ENCODE measurements around the gene ERF. TPM values are rescaled to one million over a fixed set of nuclear protein-coding genes. Genes with fewer than 3 reads are reported as not detected.
A peak's percentile ranks its signal among the peaks of the same experiment; 100 is the strongest.

ERF gene
- total and polyA plus RNA-seq, 10 donors: 13.5 to 73.1 (median 48.0) TPM

DNA sequence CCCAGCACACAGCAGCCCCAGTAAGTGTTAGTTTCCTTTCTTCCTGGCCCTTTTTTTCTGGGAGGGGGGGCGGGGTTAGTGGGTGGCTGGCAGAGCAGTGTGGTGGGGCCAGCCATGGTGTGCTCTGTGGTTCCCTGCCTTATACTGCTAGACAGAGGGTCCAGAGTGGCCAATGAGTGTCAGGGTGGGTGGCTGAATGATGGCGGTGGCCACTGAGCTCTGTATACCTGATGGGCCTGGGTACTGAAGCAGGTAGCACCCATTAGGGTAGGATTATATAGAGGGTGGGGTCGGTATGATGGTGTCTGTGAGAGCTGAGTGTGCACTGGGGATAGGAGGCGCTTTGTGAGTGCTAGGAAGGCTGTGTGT, 27.9 kb upstream of the ERF start:
- TF ChIP-seq POLR2AphosphoS5 (IDR thresholded peaks at IDR 0.05): no peak
- TF ChIP-seq, protein P1, sequence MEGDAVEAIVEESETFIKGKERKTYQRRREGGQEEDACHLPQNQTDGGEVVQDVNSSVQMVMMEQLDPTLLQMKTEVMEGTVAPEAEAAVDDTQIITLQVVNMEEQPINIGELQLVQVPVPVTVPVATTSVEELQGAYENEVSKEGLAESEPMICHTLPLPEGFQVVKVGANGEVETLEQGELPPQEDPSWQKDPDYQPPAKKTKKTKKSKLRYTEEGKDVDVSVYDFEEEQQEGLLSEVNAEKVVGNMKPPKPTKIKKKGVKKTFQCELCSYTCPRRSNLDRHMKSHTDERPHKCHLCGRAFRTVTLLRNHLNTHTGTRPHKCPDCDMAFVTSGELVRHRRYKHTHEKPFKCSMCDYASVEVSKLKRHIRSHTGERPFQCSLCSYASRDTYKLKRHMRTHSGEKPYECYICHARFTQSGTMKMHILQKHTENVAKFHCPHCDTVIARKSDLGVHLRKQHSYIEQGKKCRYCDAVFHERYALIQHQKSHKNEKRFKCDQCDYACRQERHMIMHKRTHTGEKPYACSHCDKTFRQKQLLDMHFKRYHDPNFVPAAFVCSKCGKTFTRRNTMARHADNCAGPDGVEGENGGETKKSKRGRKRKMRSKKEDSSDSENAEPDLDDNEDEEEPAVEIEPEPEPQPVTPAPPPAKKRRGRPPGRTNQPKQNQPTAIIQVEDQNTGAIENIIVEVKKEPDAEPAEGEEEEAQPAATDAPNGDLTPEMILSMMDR (IDR thresholded peaks at IDR 0.05 in 8 of 11, conservative IDR thresholded peaks at IDR 0.05 in 3 of 11): no peak
- TF ChIP-seq POLR2A (IDR thresholded peaks at IDR 0.05): no peak
- H3K27ac ChIP-seq: peak overlapping the region; percentile 93 to 99 (median 96)
- no peaks in the 10 kb centered on the region for H3K9me3 ChIP-seq
- intact Hi-C loops (cut with DNase I; ENCODE audit: low total_unique reads): no loop called here
- peak overlapping the region in 4 of 8 donors; percentile 46 to 91 (median 60) for H3K4me3 ChIP-seq
- peaks cover 0 to 17% (median 11%) of the 10 kb centered on the region in 6 donors for H3K36me3 ChIP-seq
- H3K4me1 ChIP-seq: peaks cover 54 to 91% (median 82%) of the 10 kb centered on the region in 6 donors
- no peaks in the 10 kb centered on the region for H3K27me3 ChIP-seq (replicated peaks in 1 of 7)
- DNase-seq: no peak
- 25 to 33% (median 31%) methylated on average over 3 to 4 of the region's 4 CpGs for WGBS, 5 donors

DNA sequence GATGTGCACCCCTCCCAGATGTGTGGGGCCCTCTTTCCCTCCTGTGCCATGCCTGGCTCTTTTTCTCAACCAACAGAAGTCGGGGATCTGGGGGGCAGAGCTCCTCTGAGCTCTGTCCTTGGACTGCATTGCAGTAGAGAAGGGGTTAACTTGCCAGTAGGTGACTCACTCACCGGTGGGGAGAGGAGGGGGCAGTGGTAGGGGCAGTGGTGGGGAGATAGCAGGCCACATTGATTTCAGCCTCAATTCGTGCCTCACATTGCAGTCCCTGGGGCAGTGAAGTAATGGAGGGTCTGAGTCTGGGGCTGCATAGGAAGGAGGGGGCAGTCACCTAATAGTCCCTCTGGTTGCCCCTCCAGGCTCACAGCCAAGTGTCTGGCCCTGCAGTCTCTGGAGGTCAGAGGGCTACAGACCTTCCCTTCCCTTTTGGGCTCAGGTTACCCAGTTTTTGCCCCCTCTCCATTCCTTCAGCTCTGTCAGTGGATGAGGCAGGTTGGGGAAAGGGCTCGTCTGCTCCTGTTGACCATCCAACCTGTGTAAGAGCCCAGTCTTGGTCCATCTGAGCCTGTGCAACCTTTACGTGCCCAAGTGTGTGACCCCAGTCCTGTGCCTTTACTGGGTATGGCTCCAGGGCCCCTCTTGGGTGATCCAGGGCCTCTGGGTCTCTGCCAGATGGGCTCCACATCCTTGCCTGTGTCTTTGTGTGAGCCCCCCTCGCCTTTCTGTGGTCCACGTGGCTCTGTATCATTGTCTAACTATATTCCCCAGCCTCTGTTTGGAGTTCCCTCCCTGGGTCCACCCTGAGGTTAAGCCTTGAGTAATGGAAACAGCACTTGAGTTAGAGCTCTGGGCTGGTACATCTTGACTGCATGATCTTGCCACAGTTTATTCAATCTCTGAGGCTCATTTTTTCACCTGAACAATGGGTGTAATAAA, 27.2 kb upstream of the ERF start:
- no peaks in the 10 kb centered on the region for H3K9me3 ChIP-seq
- TF ChIP-seq POLR2A (IDR thresholded peaks at IDR 0.05): no peak
- TF ChIP-seq, protein P1 (IDR thresholded peaks at IDR 0.05 in 8 of 11, conservative IDR thresholded peaks at IDR 0.05 in 3 of 11): no peak
- no peak for TF ChIP-seq POLR2AphosphoS5 (IDR thresholded peaks at IDR 0.05)
- peak overlapping the region in 1 of 8 donors; percentile 91 for H3K4me3 ChIP-seq
- intact Hi-C loops (cut with DNase I; ENCODE audit: low total_unique reads): no loop called here
- H3K27ac ChIP-seq: peak overlapping the region; percentile 93 to 99 (median 96)
- H3K4me1 ChIP-seq: peaks cover 61 to 91% (median 87%) of the 10 kb centered on the region in 6 donors
- peaks cover 0 to 17% (median 4%) of the 10 kb centered on the region in 6 donors for H3K36me3 ChIP-seq
- DNase-seq: peak; percentile 81
- no peaks in the 10 kb centered on the region for H3K27me3 ChIP-seq (replicated peaks in 1 of 7)
- WGBS, 5 donors: 21 to 32% (median 27%) methylated on average over 7 of the region's 7 CpGs

DNA sequence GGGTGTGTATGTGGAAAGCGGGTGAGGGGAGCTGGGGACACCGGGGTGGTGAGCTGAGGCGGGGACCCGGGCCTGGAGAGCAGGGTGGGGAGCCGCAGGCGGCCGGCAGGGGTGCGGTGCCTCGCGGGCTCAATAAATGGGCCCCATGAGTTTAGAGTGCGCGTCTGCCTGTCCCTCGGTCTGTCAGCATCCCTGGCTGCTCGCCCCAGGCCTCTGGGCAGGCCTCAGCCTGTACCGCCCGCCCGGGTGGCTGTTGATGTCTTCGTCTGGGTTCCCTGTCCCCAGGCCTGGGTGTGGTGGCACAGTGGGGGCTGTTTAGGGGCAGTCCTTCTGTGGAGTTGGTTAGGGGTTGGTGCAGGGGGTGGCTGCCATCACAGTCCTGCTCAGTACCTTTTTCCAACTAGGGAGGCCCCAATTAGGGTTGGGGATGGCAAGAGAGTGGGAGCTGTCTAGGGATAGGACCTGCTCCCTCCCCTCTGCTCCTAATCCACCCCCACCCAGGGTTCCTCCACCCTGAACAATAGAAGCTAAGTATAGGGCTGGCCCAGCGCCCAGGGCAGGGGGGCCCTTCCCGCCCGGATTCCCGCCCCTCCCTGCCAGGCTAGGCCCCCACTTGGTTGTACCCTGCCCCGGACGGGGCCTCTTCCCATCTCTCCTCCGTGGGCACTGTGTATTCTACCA, 26.4 kb upstream of the ERF start:
- intact Hi-C loops (cut with DNase I; ENCODE audit: low total_unique reads): no loop called here
- 11 to 17% (median 15%) methylated on average over 7 to 25 of the region's 25 CpGs for WGBS, 5 donors
- peaks cover 65 to 91% (median 88%) of the 10 kb centered on the region in 6 donors for H3K4me1 ChIP-seq
- TF ChIP-seq, protein P1 (IDR thresholded peaks at IDR 0.05 in 8 of 11, conservative IDR thresholded peaks at IDR 0.05 in 3 of 11): peak in 3 of 11 experiments; percentile 7 to 29 (median 25)
- TF ChIP-seq POLR2AphosphoS5 (IDR thresholded peaks at IDR 0.05) (peak in 2 of 3 donors; percentile 31), POLR2A (IDR thresholded peaks at IDR 0.05) (no peak)
- peak overlapping the region; percentile 81 to 91 (median 88) for H3K4me3 ChIP-seq
- peak overlapping the region; percentile 93 to 99 (median 96) for H3K27ac ChIP-seq
- no peaks in the 10 kb centered on the region for H3K27me3 ChIP-seq (replicated peaks in 1 of 7)
- peaks cover 0 to 18% (median 0%) of the 10 kb centered on the region in 6 donors for H3K36me3 ChIP-seq
- peak; percentile 88 for DNase-seq
- H3K9me3 ChIP-seq: no peaks in the 10 kb centered on the region

Measured in spleen (tissue), 11 donors.